Natural killer cell treated with Interleukin-12 subunit alpha and Interleukin-12 subunit beta and Interleukin-15 and Interleukin-18, amount 100 ng/mL, for 72 hours (primary cell): ENCODE results near the gene UTF1. TPM values are rescaled to one million over a fixed set of nuclear protein-coding genes. Genes with fewer than 3 reads are reported as not detected.
"Not testable (repeated sequence)": the region's sequence is repeated elsewhere in the genome, so short reads cannot be mapped to it uniquely, and the experiment has no call there.

Experiments used
- ATAC-seq, 2 donors: fragments of 150-1000 bp; cut with Tn5 transposase in 1 of 2; sonication (Bioruptor Pico), chemical (Tn5 transposase) in 1 of 2; 2 replicates each; pipeline ENCODE4 v1.10.0; 2021
- DNase-seq: peaks from one replicate; pipeline ENCODE4 v3.0.0; 2022; ENCODE audit warnings: low spot score
- H3K27ac Mint-ChIP-seq, 2 donors: 1 replicate in 1 of 2; 2 replicates in 1 of 2; pipeline ENCODE4 v1.8.0; 2022; ENCODE audit warnings: mixed read lengths in 2 of 2, mild to moderate bottlenecking in 1 of 2, moderate library complexity in 1 of 2
- H3K27me3 Mint-ChIP-seq, 2 donors: 1 replicate in 1 of 2; 2 replicates in 1 of 2; pipeline ENCODE4 v1.8.0; 2022; ENCODE audit warnings: mixed read lengths in 2 of 2
- H3K36me3 Mint-ChIP-seq: one replicate; pipeline ENCODE4 v1.8.0; 2022; ENCODE audit warnings: mixed read lengths
- H3K4me1 Mint-ChIP-seq, 2 donors: 1 replicate in 1 of 2; 2 replicates in 1 of 2; pipeline ENCODE4 v1.8.0; 2022; ENCODE audit warnings: low read depth in 2 of 2, mixed read lengths in 2 of 2, mild to moderate bottlenecking in 1 of 2
- H3K4me3 Mint-ChIP-seq: one replicate; pipeline ENCODE4 v1.8.0; 2022; ENCODE audit warnings: mixed read lengths
- H3K9me3 Mint-ChIP-seq: 2 replicates; pipeline ENCODE4 v1.8.0; 2022; ENCODE audit warnings: mixed read lengths
- total RNA-seq, 2 donors: library from RNA; stranded (reverse); gene quantifications; one replicate each; pipeline ENCODE4 v1.2.3, GENCODE V29; 2022

The UTF1 gene
- total RNA-seq, 2 donors from 2014 or later: not detected

GRCh38 chr10:133218891-133219290 is 11.1 kb upstream of the UTF1 start:
- H3K27me3 Mint-ChIP-seq: peaks cover 8 to 10% of the 10 kb centered on the region in 2 donors
- H3K36me3 Mint-ChIP-seq: no peaks in the 10 kb centered on the region
- DNase-seq: no peak
- H3K27ac Mint-ChIP-seq: no peak overlapping the region
- no peaks in the 10 kb centered on the region for H3K9me3 Mint-ChIP-seq
- no peak for ATAC-seq
- H3K4me3 Mint-ChIP-seq: no peak overlapping the region
- H3K4me1 Mint-ChIP-seq: no peaks in the 10 kb centered on the region

DNA sequence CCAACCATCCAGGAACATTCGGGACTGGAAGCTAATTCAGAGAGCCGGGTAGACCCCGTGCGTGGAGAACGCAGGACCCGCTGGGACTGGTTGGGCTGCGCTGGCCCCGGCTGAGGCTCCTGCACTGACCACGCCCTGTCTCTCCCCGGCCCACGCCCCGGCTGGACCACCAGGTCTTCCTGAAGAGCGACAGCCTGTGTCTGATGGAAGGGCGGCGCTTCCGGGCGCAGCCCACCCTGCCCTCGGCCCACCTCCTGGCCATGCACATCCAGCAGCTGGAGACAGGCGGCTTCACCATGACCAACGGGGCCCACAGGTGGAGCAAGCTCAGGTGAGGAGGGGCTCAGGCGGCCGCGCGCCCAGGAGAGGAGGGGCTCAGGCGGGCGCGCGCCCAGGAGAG is 10.2 kb upstream of the UTF1 start:
- ATAC-seq (no peak), DNase-seq (no peak)
- Mint-ChIP-seq H3K27me3 (peaks cover 8 to 10% of the 10 kb centered on the region in 2 donors), H3K4me1 (no peaks in the 10 kb centered on the region), H3K36me3 (no peaks in the 10 kb centered on the region), H3K9me3 (no peaks in the 10 kb centered on the region), H3K4me3 (no peak overlapping the region), H3K27ac (no peak overlapping the region)

GRCh38 chr10:133221331-133221730 is 8.7 kb upstream of the UTF1 start:
- H3K9me3 Mint-ChIP-seq: no peaks in the 10 kb centered on the region
- no peak overlapping the region for H3K4me3 Mint-ChIP-seq
- H3K4me1 Mint-ChIP-seq: peaks cover 0 to 2% of the 10 kb centered on the region in 2 donors
- DNase-seq (no peak), ATAC-seq (peak; percentile 15 to 16)
- H3K27me3 Mint-ChIP-seq: peaks cover 8 to 10% of the 10 kb centered on the region in 2 donors
- no peak overlapping the region for H3K27ac Mint-ChIP-seq
- no peaks in the 10 kb centered on the region for H3K36me3 Mint-ChIP-seq

GRCh38 chr10:133221756-133222155 is 8.3 kb upstream of the UTF1 start:
- H3K4me3 Mint-ChIP-seq: not testable (repeated sequence)

DNA sequence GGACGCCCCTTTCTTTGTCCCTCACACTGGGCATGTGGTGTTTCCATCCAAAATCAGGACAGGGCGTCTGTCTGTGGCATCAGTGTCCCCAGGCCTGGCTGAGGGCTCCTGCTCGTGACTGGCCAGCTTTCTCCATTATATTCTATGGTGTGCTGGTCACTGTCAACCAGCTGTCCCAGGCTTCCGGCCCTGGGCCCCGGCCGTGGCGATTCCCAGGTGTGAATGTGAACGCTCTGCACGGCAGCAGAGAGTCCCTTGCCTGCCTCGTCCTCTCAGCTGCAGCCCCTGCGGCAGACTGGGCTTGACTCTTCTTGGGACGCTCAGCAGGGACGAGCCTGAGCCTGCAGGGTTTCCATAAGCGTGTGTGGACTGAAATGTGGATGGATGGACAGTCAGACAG is 5.9 kb upstream of the UTF1 start:
- H3K27me3 Mint-ChIP-seq: peaks cover 19 to 27% of the 10 kb centered on the region in 2 donors
- no peak overlapping the region for H3K4me3 Mint-ChIP-seq
- H3K27ac Mint-ChIP-seq: no peak overlapping the region
- H3K4me1 Mint-ChIP-seq: peaks cover 0 to 5% of the 10 kb centered on the region in 2 donors
- ATAC-seq: no peak
- DNase-seq: no peak
- no peaks in the 10 kb centered on the region for H3K9me3 Mint-ChIP-seq
- no peaks in the 10 kb centered on the region for H3K36me3 Mint-ChIP-seq

More at GRCh38 chr10:133221756-133222155, 8.3 kb upstream of the UTF1 start:
- H3K9me3 Mint-ChIP-seq, ATAC-seq, H3K27ac Mint-ChIP-seq, DNase-seq, H3K36me3 Mint-ChIP-seq, H3K4me1 Mint-ChIP-seq: not testable (repeated sequence)
- peaks cover 8 to 15% of the 10 kb centered on the region in 2 donors for H3K27me3 Mint-ChIP-seq

GRCh38 chr10:133224756-133225372 is 5.2 kb upstream of the UTF1 start:
- H3K27ac Mint-ChIP-seq: no peak overlapping the region
- peaks cover 24 to 31% of the 10 kb centered on the region in 2 donors for H3K27me3 Mint-ChIP-seq
- no peaks in the 10 kb centered on the region for H3K9me3 Mint-ChIP-seq
- peaks cover 0 to 9% of the 10 kb centered on the region in 2 donors for H3K4me1 Mint-ChIP-seq
- ATAC-seq (peak in 1 of 2 donors; percentile 8), DNase-seq (no peak)
- H3K36me3 Mint-ChIP-seq: no peaks in the 10 kb centered on the region
- H3K4me3 Mint-ChIP-seq: no peak overlapping the region

- DNase-seq: no peak
- peaks cover 22 to 31% of the 10 kb centered on the region in 2 donors for H3K27me3 Mint-ChIP-seq
- H3K4me3 Mint-ChIP-seq: no peak overlapping the region
- H3K4me1 Mint-ChIP-seq: peaks cover 0 to 9% of the 10 kb centered on the region in 2 donors
- H3K9me3 Mint-ChIP-seq: no peaks in the 10 kb centered on the region
- H3K36me3 Mint-ChIP-seq: no peaks in the 10 kb centered on the region
- no peak overlapping the region for H3K27ac Mint-ChIP-seq
- ATAC-seq: peak; percentile 27 to 46
Measured at GRCh38 chr10:133225707-133226191, 4.3 kb upstream of the UTF1 start.

- Mint-ChIP-seq H3K27me3 (peaks cover 16 to 25% of the 10 kb centered on the region in 2 donors), H3K4me3 (no peak overlapping the region), H3K27ac (no peak overlapping the region), H3K36me3 (no peaks in the 10 kb centered on the region), H3K9me3 (no peaks in the 10 kb centered on the region), H3K4me1 (peaks cover 0 to 9% of the 10 kb centered on the region in 2 donors)
- ATAC-seq (no peak), DNase-seq (no peak)
Measured at GRCh38 chr10:133226251-133226808, 3.7 kb upstream of the UTF1 start.

DNA sequence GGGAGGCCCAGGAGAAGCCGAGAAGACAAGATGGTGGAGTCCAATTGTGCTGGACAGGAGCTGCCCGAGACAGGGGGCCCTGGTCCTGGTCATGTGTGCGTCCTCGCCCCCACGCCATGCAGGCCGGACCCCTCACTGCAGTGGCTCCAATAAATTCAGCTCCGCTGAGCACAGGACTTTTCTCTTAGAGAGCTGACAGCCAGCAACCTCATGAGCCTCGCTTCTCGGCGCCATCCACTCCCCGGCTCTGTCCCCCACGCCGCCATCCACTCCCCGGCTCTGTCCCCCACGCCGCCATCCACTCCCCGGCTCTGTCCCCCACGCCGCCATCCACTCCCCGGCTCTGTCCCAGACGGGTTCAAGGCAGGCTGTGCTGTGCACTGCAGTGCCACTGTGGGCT is 2.8 kb upstream of the UTF1 start:
- Mint-ChIP-seq H3K36me3 (no peaks in the 10 kb centered on the region), H3K9me3 (no peaks in the 10 kb centered on the region), H3K4me1 (peaks cover 0 to 9% of the 10 kb centered on the region in 2 donors), H3K27me3 (peaks cover 15 to 29% of the 10 kb centered on the region in 2 donors), H3K4me3 (no peak overlapping the region), H3K27ac (no peak overlapping the region)
- ATAC-seq (no peak), DNase-seq (no peak)

DNA sequence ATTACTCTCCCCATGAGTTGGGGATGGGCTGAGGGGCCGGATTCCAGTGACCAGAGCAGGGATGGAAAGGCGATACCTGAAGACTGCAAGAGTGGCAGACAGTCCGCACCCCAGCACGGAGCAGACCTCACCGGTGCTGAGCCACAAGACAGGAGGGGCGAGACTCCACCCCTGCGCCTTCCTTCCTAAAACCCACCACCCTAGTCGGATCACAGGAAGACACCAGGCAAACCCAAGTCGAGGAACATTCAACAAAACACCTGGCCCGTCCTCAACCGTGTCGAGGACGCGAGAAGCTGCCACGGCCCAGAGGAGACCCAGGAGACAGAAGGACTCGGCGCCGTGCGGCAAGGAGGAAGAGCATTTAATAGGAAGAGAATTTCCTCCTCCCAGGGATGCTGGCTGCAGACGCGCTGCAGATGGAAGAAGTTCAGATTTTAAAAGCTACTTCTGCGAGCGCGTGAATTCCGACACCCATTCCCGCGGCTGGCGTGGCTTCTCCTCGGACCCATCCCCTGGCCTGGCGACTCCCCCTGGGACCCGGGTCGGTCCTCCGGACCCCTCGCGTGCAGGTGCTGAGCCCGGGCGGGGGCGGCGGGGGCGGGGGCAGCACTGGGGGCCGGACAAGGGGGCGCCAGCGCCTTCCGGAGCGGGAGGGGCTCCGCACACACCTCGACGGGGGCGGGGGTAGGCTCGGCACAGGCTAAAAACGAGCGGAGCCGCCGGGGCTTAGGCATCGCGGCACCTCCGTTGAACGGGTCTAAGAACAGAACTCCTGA is 563 bp upstream of the UTF1 start:
- H3K27me3 Mint-ChIP-seq: peaks cover 15 to 33% of the 10 kb centered on the region in 2 donors
- H3K27ac Mint-ChIP-seq: no peak overlapping the region
- DNase-seq (no peak), ATAC-seq (no peak)
- H3K4me3 Mint-ChIP-seq: peak overlapping the region; percentile 8
- H3K9me3 Mint-ChIP-seq: no peaks in the 10 kb centered on the region
- H3K4me1 Mint-ChIP-seq: peaks cover 0 to 9% of the 10 kb centered on the region in 2 donors
- no peaks in the 10 kb centered on the region for H3K36me3 Mint-ChIP-seq

GRCh38 chr10:133230387-133231195 is 574 bp downstream of the UTF1 start:
- H3K4me1 Mint-ChIP-seq: peaks cover 0 to 11% of the 10 kb centered on the region in 2 donors
- H3K27me3 Mint-ChIP-seq: peaks cover 15 to 33% of the 10 kb centered on the region in 2 donors
- no peaks in the 10 kb centered on the region for H3K9me3 Mint-ChIP-seq
- no peak overlapping the region for H3K4me3 Mint-ChIP-seq
- H3K36me3 Mint-ChIP-seq: no peaks in the 10 kb centered on the region
- ATAC-seq: no peak
- H3K27ac Mint-ChIP-seq: no peak overlapping the region
- no peak for DNase-seq

DNA sequence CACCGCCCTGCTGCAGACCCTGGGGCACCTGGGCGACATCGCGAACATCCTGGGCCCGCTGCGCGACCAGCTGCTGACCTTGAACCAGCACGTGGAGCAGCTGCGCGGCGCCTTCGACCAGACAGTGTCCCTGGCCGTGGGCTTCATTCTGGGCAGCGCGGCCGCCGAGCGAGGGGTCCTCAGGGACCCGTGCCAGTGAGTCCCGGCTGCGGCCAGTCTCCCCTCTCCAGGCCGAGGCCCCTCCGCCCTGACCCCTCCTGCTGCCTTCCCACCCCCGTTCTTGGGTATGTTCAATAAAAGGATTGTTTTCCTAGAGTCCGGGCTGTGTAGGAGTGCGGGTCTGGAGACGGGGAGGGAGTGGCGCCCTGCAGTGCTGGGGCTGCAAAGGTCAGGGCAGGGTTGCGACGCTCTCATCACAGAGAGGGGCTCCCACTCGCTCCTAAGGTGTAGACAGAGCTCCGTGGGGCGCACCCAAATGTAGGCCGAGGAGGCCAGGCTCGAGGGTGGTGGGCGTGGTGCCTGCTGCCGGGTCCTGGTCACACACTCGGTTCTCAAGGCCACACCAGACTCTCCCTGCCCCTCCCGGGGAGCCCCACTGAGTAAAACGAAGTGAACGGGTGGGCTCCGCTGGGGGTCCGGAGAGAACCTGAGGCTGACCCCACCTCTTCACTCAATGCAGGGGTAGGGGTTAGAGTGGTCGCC is 1.4 kb downstream of the UTF1 start:
- peaks cover 15 to 36% of the 10 kb centered on the region in 2 donors for H3K27me3 Mint-ChIP-seq
- peaks cover 0 to 12% of the 10 kb centered on the region in 2 donors for H3K4me1 Mint-ChIP-seq
- no peak overlapping the region for H3K27ac Mint-ChIP-seq
- DNase-seq: no peak
- H3K4me3 Mint-ChIP-seq: no peak overlapping the region
- no peak for ATAC-seq
- H3K36me3 Mint-ChIP-seq: no peaks in the 10 kb centered on the region
- no peaks in the 10 kb centered on the region for H3K9me3 Mint-ChIP-seq
